ENCODE data around the gene CORO1C. TPM values are rescaled to one million over a fixed set of nuclear protein-coding genes. Genes with fewer than 3 reads are reported as not detected.

CORO1C gene
- total RNA-seq, 1 experiment from 2014 or later, result 138 TPM

DNA sequence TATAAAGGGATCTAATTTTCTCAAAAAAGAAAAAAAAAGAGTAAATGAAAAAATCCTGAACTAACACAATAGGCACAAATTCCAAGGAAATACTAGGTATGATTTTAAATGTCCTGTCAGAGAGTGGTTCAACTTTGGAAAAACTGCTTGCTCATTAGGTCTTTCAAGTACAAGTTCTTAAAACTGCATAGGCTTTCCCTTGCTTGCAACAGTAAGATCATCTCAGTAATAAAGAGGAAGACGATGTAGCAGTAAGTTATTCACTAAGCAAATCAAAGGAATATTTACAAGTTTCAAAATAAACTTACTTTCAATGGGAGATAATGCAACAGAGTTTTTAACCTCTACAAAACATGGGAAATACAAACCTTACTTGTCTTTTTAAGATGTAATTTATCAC, 21.6 kb downstream of the CORO1C start:
- H3K79me2 ChIP-seq (ENCODE audit: insufficient read depth, low read length), result peaks cover 95% of the 10 kb centered on the region
- ATAC-seq (no peak), DNase-seq (ENCODE audit: low read depth, low spot score) (no peak)
- BruUV-seq (replicated peaks), result no TSS peak
- H4K20me1 ChIP-seq (ENCODE audit: insufficient read depth), result no peaks in the 10 kb centered on the region
- H2AFZ ChIP-seq (ENCODE audit: low read depth, low read length, poor library complexity, severe bottlenecking), result no peak overlapping the region
- no peak for TF ChIP-seq CTCF (IDR thresholded peaks at IDR 0.05 in 2 of 3, conservative IDR thresholded peaks at IDR 0.05 in 1 of 3; ENCODE audit: borderline replicate concordance in 1 of 3, insufficient read depth in 1 of 3, low read depth in 2 of 3, low read length in 2 of 3)
- no peak for TF ChIP-seq YY1 (IDR thresholded peaks at IDR 0.05; ENCODE audit: extremely low read depth, insufficient replicate concordance, low read depth, low read length)
- no peak for TF ChIP-seq JUND (IDR thresholded peaks at IDR 0.05)
- TF ChIP-seq SRF (IDR thresholded peaks at IDR 0.05; ENCODE audit: low read depth), result no peak
- TF ChIP-seq ELF1 (IDR thresholded peaks at IDR 0.05; ENCODE audit: borderline replicate concordance, low read depth), result no peak
- no peak for TF ChIP-seq FOSL1 (IDR thresholded peaks at IDR 0.05; ENCODE audit: low read depth)
- TF ChIP-seq POLR2AphosphoS5 (IDR thresholded peaks at IDR 0.05; ENCODE audit: low read depth, low read length), result no peak
- no peak for TF ChIP-seq EZH2phosphoT487 (IDR thresholded peaks at IDR 0.05; ENCODE audit: borderline replicate concordance)
- TF ChIP-seq ATF3 (IDR thresholded peaks at IDR 0.05), result no peak
- no peak for TF ChIP-seq CEBPB (IDR thresholded peaks at IDR 0.05; ENCODE audit: low read depth)
- no peak for TF ChIP-seq ZFX (IDR thresholded peaks at IDR 0.05)
- TF ChIP-seq EGR1 (IDR thresholded peaks at IDR 0.05; ENCODE audit: low read depth), result no peak
- POLR2A ChIA-PET, result no interaction called here
- CTCF ChIA-PET, result no interaction called here
- no peaks in the 10 kb centered on the region for H3K27me3 ChIP-seq (ENCODE audit: insufficient read depth, low read length)
- no peaks in the 10 kb centered on the region for H3K9me3 ChIP-seq (ENCODE audit: control insufficient read depth in 1 of 2, insufficient read depth in 1 of 2, low read depth in 1 of 2, low read length in 2 of 2)
- no peak overlapping the region for H3K4me2 ChIP-seq (ENCODE audit: low read length)
- H3K4me1 ChIP-seq (ENCODE audit: control insufficient read depth in 1 of 2, insufficient read depth in 2 of 2, low read length in 2 of 2), result 0 out of 4 replicates have a peak, but pooled peaks cover 0 to 3% of the 10 kb centered on the region in 2 experiments
- H3K9ac ChIP-seq (ENCODE audit: low read length), result no peak overlapping the region
- no peaks in the 10 kb centered on the region for H3K9me2 ChIP-seq (ENCODE audit: insufficient read depth)
- H3K4me3 ChIP-seq (replicated peaks in 1 of 2; ENCODE audit: low read depth in 1 of 2, low read length in 2 of 2), result no peak overlapping the region
- RAD21 ChIA-PET (ENCODE audit: low non-redundant PET in 1 of 2, low total read pairs in 2 of 2, uncharacterized antibody in 2 of 2, unreplicated experiment in 2 of 2), result no interaction called here
- intact Hi-C loops (cut with micrococcal nuclease), result no loop called here
- no peak overlapping the region for H3K27ac ChIP-seq (ENCODE audit: low read depth, low read length)
- peaks cover 0 to under 1% of the 10 kb centered on the region in 2 experiments; a peak in 1 of 4 replicates for H3K36me3 ChIP-seq (ENCODE audit: control insufficient read depth in 1 of 2, insufficient read depth in 2 of 2, low read length in 2 of 2)

All from HCT116 (cell line).